GM18951 (cell line): ENCODE results near the gene CHD2.
"Not testable (repeated sequence)": the region's sequence is repeated elsewhere in the genome, so short reads cannot be mapped to it uniquely, and the experiment has no call there.

Experiments
- POLR2A ChIP-seq: IDR thresholded peaks from 4 replicates; pipeline ENCODE4 v1.6.1; 2011; ENCODE audit warnings: mild to moderate bottlenecking; ENCODE audit not compliant: insufficient read length, insufficient read depth; ENCODE audit errors: extremely low read depth
- in situ Hi-C: fragments of 300-500 bp; cut with MboI; formaldehyde crosslinking; loops from one replicate; pipeline ENCODE4 v1.12.0; 2022; ENCODE audit warnings: low sequenced_read_pairs, mixed read lengths, inconsistent platforms; ENCODE audit not compliant: unreplicated experiment

The CHD2 gene

DNA sequence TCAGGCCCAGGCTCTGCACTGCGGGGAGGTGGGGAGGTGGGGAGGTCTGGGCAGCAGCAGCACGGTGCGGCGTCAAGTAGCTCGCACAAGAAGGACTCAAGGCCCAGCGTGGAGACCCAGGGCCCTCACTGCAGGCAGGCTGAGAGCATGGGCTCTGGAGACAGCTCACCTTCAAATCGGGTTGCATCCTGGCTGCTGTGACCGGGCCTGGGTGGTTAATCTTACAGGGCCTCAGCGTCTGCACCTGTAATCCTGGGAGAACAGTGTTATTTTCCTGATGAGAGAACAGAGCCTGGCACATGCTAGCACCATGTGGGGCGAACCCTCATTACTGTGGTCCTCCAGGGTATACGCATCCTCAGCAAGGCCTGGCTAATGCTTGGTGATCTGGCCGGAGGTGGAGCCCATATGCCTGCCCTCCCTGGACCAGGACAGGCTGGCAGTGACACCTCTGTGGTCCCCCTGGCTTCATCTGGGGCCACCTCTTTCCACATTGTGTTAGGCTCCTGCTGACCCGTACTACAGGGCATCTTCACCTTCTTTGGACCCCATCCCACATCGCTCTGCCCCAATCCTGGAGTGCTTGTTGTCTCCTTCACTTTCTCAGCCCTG is 133.4 kb downstream of the CHD2 start:
- no peak for TF ChIP-seq POLR2A
- in situ Hi-C loops = no loop called here

DNA sequence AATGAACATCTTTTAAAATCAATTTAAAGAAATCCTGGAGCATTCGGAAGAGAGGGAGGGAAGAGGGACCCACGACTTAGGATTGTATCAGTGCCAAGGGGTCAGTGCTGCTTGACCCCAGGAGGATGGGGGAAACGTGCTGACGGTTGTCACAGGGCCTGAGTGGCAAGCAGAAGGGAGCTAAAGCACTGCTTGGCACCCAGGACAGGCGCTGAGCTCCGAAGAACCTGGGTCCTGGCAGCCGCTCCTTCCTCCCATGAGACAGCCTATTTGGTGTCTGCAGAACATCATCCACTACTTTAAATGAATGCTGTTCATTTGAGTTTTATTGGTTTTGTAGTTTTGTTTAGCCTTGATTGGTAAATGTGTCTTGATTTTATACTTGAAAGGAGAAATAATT is 134.4 kb downstream of the CHD2 start:
- no peak for TF ChIP-seq POLR2A
- in situ Hi-C loops = no loop called here

DNA sequence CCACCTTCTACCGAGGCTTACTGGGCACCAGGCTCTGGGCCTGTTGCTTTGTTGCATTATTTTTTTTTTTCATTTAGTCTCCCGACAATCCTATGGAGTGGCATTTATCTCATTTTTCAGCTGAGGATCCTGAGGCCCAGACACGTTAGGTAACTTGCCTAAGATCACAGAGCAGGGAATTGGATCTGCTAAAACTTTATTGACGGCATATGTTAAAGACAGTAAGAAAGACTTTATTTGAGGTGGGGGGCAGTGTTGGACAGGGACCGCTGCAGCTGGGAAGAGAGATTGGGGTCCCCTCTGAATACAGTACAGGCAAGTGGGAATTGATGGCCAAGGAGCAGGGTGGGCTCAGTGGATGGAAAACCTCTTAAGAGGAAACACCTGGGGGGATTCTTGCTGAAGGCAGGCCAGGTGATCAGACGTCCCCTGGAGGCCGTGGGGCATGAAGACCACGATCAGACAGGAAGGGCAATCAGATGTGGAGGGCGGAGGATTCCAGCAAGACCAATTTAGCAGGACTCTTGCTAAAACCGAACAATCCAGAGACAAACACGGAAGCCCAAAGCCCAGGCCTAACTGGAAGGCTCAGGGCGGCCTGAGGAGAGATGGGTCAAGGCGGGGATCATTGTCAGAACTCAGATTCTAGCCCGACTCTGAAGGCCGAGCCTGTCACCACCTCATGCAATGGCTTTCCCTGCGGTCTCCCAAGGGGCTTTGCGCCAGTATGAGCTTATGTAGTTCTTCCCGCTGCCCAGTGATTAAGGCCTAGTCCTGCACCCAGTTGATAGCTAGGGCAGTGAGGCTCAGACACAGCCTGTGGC is 135.2 kb downstream of the CHD2 start:
- in situ Hi-C loops = no loop called here
- TF ChIP-seq POLR2A = no peak

DNA sequence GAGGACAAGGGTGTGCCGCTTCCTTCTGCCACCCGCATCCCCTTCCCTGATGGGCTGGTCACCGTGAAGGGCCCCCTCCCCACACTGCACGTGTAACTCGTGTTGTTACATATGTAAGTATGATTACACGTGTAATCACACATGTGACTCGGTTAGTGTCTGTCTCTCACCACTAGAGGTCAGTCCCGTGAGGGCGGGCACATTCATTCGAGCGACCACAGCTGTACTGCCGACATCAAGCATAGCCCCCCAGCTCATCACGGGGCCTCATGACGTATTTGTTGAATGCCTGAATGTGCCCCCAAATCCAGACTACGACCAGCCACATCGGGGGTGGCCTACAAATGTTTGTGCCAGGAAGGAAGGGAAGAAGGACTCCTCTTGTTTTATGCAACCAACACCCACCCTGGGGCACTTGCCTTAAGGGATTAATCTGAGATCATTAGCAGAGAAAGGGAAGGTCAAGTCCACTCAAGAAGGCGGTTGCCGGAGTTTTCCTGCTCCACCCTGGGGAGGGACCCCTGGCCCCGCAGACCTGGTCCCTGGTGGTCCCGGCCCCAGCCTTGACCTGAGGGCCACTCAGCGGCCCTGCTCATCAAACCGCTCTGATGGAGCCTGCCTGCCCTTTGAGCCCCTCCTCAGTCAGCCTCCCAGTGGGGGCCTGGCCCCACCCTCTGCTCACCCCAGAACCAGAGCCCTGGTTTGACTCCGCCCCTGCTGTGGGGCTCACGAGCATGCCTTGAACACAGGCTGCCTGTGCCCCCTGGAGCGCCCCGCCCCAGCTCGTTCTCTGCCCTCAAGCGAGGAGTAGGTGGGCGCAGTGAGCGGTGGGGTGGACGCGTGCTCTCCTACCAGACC is 136.1 kb downstream of the CHD2 start:
- in situ Hi-C loops = no loop called here
- TF ChIP-seq POLR2A = no peak

DNA sequence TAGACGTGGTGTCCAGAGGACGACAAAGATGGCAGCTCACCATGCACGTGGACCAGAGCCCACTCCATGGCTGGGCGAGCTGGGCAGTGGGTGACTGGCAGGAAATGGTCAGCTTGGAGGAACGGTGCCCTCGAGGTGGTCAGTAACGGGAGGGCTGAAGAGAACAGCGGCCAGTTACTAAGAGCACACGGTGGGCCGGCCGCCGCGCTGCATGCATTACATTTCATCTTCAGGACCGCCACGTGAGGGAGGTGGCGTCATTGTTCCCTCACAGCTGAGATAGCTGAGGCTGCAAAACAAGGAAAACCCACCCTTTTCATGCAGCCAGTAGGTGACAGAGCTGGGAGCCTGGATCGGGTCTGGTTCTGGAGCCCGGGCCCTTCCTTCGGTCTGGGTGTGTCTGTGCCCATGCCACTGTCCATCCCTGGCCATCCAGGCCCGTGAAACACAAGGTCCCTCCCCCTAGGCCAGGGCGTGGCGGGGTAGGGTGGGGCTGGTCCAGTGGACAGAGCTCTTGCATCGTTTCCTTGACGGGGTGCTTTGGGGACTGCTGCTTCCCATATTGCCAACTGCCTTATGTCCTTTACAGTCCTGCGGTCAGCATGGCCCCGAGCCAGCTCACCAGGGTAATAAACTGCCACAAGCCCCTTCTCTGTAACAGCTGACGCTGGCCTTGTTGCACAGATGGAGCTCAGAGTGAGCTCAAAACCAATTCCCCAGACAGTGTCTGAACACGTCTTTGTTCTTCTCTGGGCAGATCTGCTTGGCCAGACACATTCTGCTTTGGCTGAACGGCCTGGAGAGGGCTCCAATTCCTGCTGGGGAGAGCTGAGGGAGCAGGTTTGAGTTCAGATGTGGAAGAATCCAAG is 137.1 kb downstream of the CHD2 start:
- TF ChIP-seq POLR2A = no peak
- in situ Hi-C loops = no loop called here

DNA sequence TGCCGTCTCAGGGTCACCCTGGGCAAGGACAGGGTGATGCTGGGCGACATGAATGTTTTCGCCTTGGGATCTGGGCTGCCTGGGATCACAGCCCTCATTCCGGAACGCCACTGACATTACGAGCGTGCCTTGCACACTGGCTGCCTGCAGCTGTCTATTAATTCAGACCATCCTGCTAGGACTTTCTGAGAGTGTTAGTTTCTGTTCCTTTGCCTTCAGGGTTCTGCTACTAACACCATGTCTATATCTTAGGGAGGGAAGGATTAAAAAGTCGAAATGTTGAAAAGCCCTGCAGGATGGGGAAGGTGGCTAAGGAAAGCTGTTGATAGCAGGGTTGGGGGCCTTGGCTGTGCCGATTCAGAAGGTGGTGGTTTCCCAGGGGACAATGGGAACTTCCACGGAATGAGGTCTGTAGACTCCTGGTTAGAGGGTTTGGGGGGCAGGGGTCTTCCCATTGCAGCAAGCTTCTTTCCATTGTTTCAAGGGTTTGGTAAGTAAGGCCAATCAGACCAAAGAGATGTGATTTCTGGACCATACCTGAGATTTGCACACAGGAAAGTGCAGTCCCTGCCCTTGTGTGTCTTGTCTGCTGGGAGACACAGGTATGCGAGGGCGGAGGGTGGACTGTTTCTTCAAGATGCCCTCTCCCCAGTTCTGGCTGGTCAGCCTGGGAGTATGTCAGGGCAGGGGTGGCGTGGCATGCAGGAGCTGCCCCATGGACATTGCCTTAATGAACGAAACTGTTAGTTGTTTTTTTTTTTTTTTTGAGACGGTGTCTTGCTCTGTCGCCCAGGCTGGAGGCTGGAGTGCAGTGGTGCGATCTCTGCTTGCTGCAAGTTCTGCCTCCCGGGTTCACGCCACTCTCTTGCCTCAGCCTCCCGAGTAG is 137.9 kb downstream of the CHD2 start:
- in situ Hi-C loops = no loop called here
- TF ChIP-seq POLR2A = no peak

DNA sequence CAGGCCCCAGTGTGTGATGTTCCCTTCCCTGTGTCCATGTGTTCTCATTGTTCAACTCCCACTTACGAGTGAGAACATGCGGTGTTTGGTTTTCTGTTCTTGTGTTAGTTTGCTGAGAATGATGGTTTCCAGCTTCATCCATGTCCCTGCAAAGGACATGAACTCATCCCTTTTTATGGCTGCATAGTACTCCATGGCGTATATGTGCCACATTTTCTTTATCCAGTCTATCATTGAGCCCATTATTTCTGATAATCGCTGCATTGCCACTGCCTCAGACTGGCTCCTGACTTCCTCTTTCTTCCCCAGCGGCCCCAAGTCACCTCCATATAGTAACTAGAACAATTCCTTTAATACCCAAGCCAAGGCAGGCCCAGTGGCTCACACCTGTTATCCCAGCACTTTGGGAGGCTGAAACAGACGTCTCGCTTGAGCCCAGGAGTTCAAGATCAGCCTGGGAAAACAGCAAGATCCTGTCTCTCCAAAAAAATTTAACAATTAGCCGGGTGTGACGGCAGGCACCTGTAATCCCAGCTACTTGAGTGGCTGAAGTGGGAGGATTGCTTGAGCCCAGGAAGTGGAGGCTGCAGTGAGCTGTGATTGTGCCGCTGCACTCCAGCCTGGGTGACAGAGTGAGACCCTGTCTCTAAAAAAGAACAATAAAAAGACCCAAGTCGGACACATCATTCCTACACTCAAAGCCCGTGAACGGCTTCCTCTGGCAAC is 139.6 kb downstream of the CHD2 start:
- in situ Hi-C loops = not testable (repeated sequence)

DNA sequence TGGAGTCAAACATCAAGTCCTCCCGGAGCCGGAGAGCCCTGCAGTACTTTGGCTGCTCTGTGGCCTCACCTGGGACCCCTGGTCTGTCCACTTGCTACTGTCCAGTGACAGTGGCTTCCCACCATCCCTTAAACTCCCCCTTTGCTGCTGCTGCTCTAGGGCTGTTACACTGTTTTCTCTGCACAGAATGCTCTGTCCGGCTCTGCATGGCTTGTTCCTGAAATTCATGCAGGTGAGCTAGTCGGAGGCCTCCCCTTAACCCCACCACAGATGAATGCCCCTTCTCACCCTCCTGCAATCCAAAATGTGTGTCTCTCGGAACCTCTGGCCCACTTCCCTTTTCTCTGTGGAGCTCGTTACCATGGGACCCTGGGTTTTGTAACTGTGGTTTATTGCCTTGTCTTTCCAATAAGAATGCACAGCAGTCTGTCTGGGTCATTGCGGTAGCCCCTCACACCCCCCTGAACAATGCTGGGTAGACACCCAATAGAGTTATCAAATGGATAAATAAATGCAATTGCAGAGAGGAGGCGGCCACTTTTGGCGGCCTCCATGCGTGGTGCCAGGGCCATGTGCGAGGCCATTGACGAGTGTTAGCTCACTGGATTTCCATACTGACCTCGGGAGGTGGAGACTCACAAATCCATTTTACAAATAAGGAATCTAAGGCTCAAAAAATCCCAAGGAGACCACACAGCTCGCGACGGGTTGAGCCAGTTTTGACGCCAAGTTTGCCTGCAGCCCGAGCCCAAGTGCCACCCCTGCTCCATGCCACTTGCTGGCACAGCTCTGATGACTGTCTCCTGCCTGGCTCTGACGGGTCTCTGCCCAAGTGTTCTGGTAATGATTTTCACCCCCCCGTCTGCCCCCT is 140.4 kb downstream of the CHD2 start:
- no peak for TF ChIP-seq POLR2A
- in situ Hi-C loops = no loop called here

DNA sequence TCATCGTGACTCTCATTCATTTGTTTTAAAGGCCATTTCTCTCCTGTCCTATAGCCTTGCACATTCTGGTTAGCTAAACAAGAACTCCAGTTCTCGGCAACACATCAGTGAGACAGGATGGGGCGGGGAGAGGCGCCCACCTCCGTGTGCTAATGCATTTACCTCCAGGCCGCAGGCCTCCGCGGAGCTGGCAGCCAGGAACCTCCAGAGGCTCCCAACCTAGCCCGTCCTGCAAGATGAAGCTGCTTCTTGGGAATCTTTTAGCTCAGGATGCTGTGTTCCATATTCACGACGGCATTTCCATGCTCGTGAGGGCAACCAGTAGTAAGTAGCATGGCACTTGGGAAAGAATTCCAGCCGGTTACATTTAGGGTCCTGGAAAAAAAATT is 141.0 kb downstream of the CHD2 start:
- in situ Hi-C loops = no loop called here
- TF ChIP-seq POLR2A = no peak

DNA sequence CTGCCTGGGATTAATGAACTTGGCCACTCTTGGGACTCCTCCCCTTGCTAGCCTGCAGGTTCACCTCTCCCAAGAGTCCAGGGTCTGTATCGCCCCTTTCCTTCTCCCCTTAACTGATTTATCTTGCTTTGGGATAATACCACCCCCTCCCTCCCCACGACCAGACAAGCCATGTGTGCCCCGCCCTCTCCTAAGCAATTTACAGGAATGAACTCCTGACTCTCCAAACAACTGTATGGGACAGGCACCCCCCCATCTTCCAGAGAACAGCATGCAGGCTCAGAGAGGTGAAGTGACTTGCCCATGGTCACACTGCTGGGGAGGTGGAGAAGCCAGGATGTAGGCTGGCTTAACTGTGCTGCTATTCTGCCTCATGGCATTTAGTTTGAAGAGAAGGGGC is 142.1 kb downstream of the CHD2 start:
- TF ChIP-seq POLR2A = no peak
- in situ Hi-C loops = no loop called here
